Activated CD4-positive, alpha-beta T cell treated with anti-CD3 and anti-CD28 coated beads, Interleukin-2, Interleukin-4, amounts not matched to agents 100 ng/mL and 50 ng/mL, durations not matched to agents 16 hours and 8 hours (primary cell): ENCODE data around the gene RAB3GAP1.

Experiments used
- DNase-seq: peaks from one replicate; pipeline ENCODE4 v3.0.0-alpha.2; 2020; ENCODE audit warnings: low spot score

The RAB3GAP1 gene

GRCh38 chr2:135164431-135164830, 112.3 kb downstream of the RAB3GAP1 start:
- no peak for DNase-seq

- DNase-seq = no peak
These were observed 115.2 kb downstream of the RAB3GAP1 start for GRCh38 chr2:135167273-135167672.

GRCh38 chr2:135168204-135168856, 116.2 kb downstream of the RAB3GAP1 start:
- DNase-seq = no peak

GRCh38 chr2:135169900-135170753, 118.0 kb downstream of the RAB3GAP1 start:
- DNase-seq = peak; percentile 31

GRCh38 chr2:135174049-135174809, 122.1 kb downstream of the RAB3GAP1 start:
- DNase-seq = no peak

- DNase-seq = no peak
These were observed 122.7 kb downstream of the RAB3GAP1 start for GRCh38 chr2:135174810-135175093.

GRCh38 chr2:135175177-135175576, 123.1 kb downstream of the RAB3GAP1 start:
- DNase-seq = no peak

GRCh38 chr2:135179689-135180088, 127.6 kb downstream of the RAB3GAP1 start:
- DNase-seq = no peak

- no peak for DNase-seq
These were observed 130.1 kb downstream of the RAB3GAP1 start for GRCh38 chr2:135182190-135182589.

GRCh38 chr2:135182601-135183000, 130.5 kb downstream of the RAB3GAP1 start:
- no peak for DNase-seq

- no peak for DNase-seq
These were observed 131.7 kb downstream of the RAB3GAP1 start for GRCh38 chr2:135183822-135184221.

- DNase-seq = no peak
These were observed 134.0 kb downstream of the RAB3GAP1 start for GRCh38 chr2:135186054-135186453.

- no peak for DNase-seq
These were observed 135.2 kb downstream of the RAB3GAP1 start for GRCh38 chr2:135187270-135187669.

GRCh38 chr2:135189148-135189547, 137.1 kb downstream of the RAB3GAP1 start:
- DNase-seq = no peak

- no peak for DNase-seq
These were observed 138.7 kb downstream of the RAB3GAP1 start for GRCh38 chr2:135190799-135191198.

- no peak for DNase-seq
These were observed 146.4 kb downstream of the RAB3GAP1 start for GRCh38 chr2:135198481-135198880.

- DNase-seq = no peak
These were observed 150.7 kb downstream of the RAB3GAP1 start for GRCh38 chr2:135202751-135203150.

- DNase-seq = no peak
These were observed 151.9 kb downstream of the RAB3GAP1 start for GRCh38 chr2:135203944-135204343.

GRCh38 chr2:135208016-135208415, 155.9 kb downstream of the RAB3GAP1 start:
- DNase-seq = no peak

GRCh38 chr2:135212757-135213156, 160.7 kb downstream of the RAB3GAP1 start:
- DNase-seq = no peak

GRCh38 chr2:135218426-135218825, 166.3 kb downstream of the RAB3GAP1 start:
- no peak for DNase-seq

GRCh38 chr2:135219226-135219625, 167.1 kb downstream of the RAB3GAP1 start:
- DNase-seq = no peak
